Cerebellar nuclear complex (tissue), 1 donor: Measurements from ENCODE around the gene MFSD1.

Experiments used
- DNase-seq, 2 experiments: peaks; one replicate each; lab custom pipeline; 2025; lab: John Stamatoyannopoulos, UW

MFSD1 gene

DNA sequence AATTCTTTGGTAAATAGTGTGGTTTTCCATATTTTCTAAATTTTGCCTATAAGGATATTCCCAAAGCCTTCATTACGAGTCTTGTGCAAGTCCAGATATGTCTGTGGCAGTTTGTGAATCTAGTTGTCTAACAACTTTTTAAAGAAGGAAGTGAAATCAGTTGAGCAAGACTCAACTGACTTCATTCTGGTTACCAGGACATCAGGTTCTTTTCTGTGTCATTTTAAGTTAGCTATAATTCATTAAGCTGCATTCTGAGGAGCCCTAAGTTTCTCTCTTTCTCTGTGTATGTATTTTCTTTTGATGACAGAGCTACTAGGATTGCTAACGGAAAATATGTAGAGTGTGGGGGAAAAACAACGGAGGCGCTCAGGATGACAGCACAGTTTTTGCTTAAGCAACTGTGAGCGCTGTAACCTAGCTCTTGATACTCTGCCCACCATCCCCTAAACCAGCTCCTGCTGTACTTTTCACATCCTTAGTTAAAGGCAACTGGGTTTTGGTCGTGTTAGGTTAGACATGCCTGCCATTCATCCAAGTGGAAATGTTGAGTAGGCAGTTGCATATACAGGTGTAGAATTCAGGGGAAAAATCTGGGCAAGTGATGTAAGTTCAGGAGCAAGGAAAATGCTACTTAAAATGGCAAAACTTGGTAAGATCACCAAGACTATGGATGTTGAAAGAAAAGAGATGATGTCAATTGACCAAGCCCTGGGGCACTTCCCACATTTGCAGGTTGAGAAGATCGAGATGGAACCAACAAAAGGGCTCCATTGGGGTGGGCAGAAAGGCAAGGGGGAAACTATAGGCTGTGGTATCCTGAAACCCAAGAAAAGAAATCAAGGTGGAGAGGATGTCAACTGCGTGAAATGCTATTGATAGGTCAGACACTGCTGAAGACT lies 9.2 kb downstream of the MFSD1 start:
- DNase-seq: no peak

DNA sequence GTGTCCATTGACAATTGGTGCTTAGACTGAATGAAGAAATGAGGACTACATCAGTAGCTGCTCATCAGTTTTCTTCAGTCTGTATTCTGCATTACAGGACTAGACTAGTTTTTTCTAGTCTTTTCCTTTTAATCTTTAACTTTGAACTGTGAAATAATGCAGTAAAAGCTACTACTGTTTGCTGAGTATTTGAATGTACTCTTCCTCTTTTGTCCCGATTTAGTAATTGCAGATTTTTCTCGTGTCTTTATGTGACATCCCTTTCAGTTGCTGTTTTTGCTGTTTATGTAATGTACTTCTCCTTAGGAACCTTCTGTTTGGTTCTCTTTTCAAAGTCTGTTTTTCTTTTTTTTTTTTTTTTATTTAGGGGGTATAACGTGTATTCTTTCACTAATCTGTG lies 17.4 kb downstream of the MFSD1 start:
- no peak for DNase-seq

DNA sequence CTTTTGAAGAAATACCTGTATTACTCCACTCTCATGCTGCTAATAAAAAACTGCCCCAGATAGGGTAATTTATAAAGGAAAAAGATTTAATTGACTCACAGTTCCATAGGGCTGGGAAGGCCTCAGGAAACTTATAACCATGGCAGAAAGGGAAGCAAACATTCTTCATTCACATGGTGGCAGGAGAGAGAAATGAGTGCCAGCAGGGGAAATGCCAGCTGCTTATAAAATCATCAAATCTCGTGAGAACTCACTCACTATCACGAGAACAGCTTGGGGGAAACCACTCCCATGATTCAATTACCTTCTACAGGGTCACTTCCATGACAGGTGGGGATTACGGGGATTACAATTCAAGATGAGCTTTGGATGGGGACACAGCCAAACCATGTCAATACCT lies 18.7 kb downstream of the MFSD1 start:
- DNase-seq: no peak

DNA sequence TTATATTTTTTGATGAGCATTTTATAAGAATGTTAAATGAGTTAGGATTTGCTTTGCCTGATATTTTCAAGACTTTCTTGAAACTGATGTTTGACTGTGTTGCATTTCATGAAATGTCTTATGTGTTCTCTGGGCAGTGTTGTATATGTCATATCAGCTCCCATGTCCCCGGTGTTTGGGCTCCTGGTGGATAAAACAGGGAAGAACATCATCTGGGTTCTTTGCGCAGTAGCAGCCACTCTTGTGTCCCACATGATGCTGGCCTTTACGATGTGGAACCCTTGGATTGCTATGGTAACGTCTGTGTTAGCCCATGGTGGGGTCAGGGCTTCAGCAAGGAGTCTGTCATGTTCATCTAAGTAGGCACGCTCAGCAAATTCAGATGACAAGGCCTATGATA lies 20.0 kb downstream of the MFSD1 start:
- no peak for DNase-seq

DNA sequence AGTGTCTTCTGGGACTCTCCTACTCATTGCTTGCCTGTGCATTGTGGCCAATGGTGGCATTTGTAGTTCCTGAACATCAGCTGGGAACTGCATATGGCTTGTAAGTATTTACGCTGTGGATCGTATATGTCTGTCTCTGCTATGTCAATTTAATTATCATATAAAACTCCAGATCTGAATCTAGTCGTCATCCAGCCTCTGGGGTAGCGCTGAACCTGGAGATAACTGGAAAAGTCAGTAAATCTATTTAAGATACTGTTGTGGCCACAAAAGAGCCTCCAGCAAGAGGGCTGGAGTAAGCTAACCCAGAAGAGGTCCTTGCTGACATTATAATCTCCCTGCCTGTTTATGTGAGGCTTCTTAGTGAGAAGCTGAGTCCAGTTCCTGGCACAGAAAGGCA lies 21.6 kb downstream of the MFSD1 start:
- no peak for DNase-seq

DNA sequence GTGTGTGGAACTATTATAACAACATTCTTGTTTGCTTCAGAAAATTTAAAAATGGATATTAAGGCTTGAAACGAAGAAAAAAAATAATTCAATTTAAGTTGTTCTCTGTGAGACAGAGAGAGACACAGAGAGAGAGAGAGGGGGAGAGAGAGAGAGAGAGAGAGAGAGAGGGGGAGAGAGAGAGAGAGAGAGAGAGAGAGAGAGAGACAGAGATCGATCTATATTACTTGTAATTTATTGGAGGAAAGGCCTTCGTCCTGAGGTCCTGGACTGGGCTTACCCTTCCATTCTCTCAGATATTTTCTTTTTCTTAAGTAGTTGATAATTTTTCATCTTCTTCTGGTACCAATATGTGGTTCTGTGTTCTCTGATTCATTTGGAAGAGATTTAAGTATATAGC lies 25.9 kb downstream of the MFSD1 start:
- DNase-seq: no peak

DNA sequence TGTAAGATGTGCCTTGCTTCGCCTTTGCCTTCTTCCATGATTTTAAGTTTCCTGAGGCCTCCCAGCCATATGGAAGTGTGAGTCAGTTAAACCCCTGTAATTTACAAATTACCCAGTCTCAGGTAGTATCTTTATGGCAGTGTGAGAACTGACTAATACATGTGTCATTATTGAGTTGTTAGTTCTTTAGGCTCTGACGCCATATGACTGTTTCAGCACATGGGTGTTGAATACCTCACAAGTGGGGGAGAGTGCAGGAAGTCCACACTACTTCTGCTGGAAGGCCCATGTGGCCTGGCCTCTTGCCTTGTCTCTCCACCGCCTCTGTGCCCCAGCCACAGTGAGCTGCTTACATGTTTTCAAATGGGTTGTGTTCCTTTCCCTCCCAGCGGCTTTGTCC lies 28.5 kb downstream of the MFSD1 start:
- DNase-seq: no peak

DNA sequence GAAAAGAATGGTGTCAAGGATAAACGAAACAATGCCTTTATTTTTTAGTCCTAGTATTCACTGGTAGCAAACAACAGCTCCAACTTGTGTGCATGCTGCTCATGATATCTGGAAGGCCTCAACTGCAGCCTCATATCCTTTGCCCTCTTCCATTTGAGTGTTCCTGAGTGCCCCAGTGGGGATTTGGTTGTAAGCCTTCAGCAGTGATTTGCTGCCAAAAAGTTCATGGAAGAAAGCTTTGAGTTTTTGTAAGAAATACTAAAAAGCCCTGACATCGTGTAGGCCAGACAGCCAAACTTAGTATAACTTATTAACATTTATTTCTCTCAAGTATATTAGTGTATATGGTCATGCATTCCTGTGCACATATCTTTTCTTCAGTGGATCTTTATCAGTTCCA lies 30.0 kb downstream of the MFSD1 start:
- no peak for DNase-seq

DNA sequence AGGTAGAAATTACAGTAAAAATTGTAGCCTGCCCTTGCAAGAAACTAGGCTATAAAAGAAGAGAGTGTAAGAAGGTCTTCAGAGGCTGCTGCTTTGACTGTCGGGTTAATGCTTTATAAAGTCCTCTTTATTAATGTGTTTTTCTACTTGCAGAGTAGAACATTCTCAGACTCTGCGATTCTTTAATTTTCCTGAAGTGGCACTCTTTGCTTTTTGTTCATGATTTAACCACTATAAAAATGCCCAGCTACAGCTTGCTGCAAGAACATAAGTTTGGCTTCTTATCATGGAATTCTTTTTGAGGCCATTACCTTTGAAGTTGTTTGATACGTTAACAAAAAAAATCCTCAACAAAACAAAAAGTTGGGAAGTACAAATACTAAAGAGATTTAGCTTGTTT lies 33.8 kb downstream of the MFSD1 start:
- no peak for DNase-seq

DNA sequence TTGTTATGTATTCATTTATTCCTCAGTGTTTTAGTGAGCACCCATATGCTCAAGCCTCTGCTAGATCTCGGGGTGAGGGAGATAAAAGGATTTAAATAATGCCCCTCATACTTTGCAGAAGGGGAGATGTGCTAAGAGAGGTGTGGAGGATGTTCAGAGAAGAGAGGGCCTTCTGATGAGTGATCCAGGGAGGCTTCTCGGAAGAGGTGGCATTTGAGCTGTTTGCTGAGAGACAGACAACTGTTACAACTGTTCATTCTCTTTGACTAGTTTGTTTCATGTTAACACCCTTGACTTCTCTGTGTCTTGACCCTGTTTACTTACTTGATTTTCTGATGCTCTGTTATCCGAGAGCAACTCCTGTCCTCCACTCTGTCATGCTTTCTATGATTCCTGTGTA lies 34.5 kb downstream of the MFSD1 start:
- no peak for DNase-seq

DNA sequence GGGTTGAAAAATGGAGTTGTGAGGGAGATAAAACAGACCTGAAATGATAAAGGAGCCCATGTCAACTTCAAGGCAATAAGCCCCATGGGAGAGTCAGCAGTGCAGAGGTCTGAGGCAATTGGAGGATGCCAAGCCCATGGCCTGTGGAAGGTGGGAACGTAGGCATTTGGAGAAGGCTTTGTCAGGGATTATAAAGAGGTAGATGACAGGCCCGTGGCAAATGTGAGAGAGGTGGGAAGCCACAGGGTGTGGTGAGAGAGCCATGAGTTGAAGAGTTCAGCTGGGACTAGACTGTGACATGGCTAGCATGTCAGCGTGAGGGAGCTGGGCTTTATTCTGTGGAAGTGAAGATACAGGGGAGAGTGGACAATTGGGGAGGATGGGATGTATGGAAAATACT lies 35.4 kb downstream of the MFSD1 start:
- DNase-seq: no peak

DNA sequence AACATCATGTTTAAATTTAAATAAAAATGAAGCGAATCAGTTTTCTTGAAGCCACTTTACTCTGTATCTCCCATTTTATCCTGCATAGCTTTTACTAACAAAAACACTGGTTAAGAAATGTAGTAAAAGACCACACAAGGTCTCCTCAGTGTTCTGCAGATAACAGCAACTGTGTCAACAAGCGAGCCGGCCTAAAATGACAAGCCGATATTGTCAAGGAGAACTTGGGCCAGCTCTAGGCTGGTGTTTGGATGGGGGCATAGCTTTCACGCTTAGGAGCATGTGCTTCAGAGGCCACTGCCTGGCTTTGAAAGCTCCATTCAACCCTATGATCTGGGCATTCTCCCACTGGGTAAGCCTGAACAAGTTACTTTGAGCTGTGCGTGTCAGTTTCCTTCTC lies 38.1 kb downstream of the MFSD1 start:
- no peak for DNase-seq

DNA sequence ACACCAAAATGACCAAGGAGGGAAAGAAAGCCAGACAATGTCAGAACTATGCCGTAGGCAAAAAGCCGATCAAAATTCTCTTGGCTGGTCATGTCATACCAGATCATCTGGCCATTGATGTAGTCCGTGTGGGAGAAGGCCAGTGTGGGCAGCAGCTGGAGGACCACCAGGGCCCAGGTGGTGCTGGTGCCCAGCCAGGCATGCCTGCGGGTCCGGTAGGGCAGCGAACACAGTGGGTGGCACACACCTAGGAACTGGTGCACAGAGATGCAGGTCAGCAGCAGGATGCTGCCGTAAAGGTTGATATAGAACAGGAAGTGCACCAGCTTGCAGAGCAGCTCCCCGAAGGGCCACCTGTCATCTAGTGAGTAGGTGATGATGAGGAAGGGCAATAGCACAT lies 39.5 kb downstream of the MFSD1 start:
- DNase-seq: no peak

DNA sequence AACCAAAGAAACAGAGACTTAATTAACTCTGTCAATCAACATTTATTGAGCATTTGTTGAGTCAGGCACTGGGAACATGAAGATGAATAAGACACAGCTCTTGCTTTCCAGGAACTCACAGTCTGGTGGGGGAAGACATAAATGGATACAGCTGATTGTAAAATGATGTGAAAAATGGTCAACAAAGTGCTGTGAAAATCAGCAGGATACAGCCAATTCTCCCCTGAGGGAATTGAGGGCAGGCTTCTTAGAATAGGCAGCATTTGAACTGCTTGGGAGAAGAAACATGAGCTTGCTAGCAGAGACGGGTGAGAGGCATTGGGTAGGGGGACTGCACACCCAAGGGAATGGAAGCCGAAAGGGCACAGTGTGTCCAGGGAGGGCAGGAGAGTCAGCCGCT lies 41.1 kb downstream of the MFSD1 start:
- no peak for DNase-seq

DNA sequence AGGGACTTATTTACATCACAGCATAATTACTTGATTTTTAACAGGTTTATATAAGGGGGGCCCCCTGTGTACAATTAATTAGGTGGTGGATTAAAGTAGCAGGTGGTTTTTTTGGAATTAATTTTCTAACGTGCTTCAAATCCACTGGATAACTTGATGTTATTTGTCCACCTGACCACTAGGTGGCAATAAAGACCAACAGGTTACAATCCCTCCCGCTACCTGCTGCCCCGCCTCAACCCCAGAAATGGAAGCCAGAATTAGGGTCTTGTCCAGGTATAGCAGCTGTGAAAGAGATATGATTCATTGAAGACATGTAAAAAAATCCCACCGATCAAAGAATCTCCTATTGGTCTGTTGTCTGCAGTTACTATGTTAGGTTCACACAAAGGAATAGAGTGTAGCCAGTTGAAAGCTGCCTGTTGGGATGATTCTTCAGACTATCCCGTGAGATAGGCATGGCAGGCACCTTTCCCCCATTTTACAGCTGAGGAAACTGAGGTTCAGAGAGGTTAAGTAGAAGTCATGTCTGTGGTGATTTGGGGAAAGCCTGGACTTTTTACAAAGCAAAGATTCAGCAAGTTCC lies 44.0 kb downstream of the MFSD1 start:
- no peak for DNase-seq

DNA sequence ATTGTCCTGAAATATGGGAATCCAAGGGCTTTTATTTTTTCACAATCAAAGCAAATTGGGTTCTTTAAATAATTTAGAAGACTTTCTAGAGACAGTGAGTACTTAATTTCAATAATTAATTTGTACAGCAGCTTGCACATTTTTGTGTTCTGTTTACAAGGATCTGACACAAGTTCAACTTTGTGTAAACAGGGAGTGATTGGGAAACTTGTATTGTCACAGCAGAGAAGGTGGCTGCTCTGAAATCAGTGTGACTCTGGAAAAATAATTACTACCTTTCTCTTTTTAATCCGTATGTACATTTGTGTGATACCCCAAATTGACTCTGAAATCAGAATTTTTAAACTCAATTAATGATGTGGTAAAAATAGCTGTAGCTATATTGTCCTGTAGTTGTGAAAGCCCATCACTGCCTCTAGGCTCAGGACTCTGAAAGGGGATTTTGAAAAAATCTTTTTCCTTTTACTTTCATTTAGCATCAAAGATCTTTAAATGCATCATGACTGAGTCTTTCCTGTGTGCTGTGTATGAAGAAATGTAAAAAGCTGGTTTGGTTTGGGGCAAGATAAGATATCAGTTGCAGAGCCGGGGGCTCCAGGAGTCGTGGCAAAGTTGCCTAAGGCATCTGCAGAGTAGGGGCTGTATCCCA lies 45.1 kb downstream of the MFSD1 start:
- no peak for DNase-seq

DNA sequence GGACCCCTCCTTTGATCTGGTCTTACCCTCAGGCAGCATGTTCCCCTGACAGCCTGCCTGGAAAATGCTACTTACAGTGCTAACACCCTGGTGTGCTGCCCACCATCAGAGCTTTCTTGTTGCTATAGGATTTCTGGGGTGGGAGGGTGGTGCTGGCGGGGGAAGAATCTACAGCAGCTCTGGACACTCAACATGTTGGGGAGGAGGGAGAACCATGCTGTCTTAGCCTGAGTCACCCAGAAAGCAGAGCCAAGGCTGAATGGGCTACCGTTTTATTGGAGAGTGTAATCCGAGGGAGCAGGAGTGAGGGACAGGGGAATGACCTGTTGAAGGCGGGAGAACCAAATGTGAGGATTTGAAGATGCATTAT lies 45.6 kb downstream of the MFSD1 start:
- no peak for DNase-seq

DNA sequence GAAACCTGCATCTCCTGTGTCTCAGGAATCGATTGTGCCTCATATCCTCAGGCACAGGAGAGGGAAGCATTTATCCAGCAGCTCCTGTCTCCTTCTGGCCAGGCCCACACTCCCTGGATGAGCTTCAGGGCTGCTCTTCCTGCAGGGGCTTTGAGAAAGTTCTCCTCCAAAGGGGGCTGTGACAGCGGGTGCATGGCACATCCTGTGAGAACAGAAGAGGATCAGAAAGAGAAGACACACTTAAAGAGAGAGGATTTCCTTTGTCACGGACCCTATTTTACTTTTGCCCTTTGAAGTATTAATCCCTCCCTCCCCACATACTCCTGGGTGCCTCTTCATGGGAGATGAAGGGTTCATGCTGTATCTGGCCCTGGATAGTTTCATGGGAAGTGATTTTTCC lies 46.0 kb downstream of the MFSD1 start:
- no peak for DNase-seq

DNA sequence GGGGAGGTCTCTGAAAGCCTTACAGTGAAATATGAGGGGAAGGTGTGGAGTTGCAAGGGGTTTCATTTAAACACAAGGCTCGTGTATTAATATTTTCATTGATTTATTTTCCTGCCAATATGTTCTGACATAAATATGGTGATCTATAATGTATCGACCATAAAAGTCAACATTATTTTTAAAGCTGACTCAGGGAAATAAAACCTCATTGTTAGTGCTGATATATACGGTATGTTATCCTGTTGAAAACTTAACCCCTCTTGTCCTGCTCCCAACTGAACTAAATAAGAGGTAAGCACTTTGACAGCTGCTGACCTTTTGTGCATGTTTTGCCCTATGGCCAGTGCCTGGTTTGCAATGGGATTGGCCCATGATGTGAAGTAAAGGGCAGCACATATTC lies 47.9 kb downstream of the MFSD1 start:
- no peak for DNase-seq

DNA sequence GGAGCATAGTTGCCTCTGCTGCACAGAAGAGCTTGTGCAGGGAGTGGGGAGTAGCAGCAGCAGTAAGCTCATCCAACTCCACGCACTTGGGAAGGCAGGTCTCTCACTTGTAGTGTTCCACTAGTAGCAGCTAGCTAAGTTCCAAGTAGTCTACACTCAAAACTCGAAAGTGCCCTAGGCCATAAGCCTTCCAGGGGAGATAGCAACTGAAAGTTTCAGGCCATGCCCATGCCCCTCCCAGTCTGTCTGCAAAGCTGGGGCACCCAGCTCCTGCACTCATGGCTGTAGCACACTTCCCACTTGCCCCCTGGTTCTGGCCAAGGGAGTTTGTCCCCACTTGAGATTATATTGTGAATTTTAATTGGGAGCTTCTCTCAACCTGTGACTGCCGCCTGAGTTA lies 57.5 kb downstream of the MFSD1 start:
- DNase-seq: no peak

DNA sequence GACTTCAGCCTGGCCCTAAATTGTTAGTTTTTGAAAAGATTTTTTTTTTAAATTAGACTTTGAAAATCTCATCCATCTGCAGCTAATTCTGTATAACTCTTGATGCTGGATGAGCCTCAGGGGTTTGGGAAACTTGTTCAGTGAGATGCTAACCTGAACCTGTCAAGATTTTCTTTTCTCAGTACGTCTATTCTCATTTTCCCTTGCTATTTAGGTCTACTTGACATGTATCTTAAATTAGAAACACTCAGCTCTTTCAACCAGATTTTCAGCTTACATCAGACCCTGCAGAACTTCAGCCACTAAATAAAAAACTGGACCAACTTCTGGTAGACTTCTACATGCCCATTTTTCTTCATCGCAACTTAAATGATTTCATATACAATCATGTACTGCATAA lies 61.4 kb downstream of the MFSD1 start:
- no peak for DNase-seq

DNA sequence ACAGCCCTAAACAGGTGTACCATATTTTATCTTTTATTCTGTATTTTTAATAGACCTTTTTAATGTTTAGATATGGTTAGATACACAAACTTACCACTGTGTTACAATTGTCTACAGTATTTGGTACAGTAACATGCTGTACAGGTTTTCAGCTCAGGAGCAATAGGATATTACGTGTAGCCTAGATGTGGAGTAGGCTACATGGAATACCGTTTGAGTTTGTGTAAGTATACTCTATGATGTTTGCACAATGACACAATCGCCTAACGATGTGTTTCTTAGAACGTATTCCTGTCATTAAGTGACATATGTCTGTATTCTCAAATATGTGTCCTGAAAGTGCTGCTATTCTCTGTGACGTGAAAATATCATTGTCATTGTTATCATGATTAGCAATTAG lies 62.6 kb downstream of the MFSD1 start:
- no peak for DNase-seq

DNA sequence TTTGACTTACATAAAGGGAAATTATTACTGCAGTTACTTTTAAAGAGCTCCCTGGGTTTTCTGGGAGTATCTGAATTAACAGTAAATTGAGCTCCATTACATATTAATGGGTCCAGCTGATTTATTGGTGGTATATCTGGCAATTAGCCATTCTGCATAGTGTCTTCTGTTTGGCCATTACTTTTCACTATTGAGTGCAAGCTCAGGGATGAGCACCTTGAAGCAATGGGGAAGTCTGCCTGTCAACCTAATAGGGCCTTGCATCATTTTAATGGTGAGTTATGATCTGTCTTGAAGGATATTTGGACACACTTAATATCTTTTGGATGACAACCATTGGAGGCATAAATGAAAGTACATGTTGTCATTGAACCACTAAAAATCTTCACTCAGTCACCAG lies 73.8 kb downstream of the MFSD1 start:
- no peak for DNase-seq
